GM18867 (cell line): ENCODE data around the gene NFIB.

Experiments
- ATAC-seq: cut with Tn5 transposase; IDR thresholded peaks from one replicate; pipeline ENCODE4 v1.9.1; 2021; ENCODE audit warnings: mild to moderate bottlenecking, moderate library complexity; ENCODE audit not compliant: unreplicated experiment

Gene NFIB

GRCh38 chr9:14158916-14159315 lies 155.0 kb downstream of the NFIB start:
- no peak for ATAC-seq

- ATAC-seq: no peak
Measured at GRCh38 chr9:14158136-14158813, 155.7 kb downstream of the NFIB start.

GRCh38 chr9:14157191-14157590 lies 156.8 kb downstream of the NFIB start:
- no peak for ATAC-seq

- ATAC-seq: peak; percentile 98
Measured at GRCh38 chr9:14156046-14156445, 157.9 kb downstream of the NFIB start.

- no peak for ATAC-seq
Measured at GRCh38 chr9:14155237-14155636, 158.7 kb downstream of the NFIB start.

DNA sequence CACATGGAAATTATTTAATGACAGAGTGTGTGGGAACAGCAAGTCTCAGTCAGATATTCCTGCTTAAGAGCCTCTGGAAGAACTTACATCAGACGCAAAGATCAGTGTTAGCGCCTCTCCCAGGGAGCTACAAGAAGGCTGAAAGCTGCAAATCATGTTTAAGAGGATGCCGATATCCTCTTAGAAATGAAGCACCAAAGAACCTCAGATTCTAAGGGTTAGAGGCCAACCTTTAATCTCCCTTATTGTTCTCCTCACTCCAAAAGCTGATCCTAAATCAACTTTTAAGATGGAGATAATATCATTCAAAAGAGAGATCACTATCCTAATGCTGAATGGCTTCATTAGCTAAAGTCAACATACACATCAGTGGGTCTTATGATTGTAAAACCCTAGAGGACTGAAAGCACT lies 160.6 kb downstream of the NFIB start:
- ATAC-seq: no peak

GRCh38 chr9:14151451-14151850 lies 162.5 kb downstream of the NFIB start:
- ATAC-seq: no peak

GRCh38 chr9:14148501-14149103 lies 165.3 kb downstream of the NFIB start:
- ATAC-seq: no peak

DNA sequence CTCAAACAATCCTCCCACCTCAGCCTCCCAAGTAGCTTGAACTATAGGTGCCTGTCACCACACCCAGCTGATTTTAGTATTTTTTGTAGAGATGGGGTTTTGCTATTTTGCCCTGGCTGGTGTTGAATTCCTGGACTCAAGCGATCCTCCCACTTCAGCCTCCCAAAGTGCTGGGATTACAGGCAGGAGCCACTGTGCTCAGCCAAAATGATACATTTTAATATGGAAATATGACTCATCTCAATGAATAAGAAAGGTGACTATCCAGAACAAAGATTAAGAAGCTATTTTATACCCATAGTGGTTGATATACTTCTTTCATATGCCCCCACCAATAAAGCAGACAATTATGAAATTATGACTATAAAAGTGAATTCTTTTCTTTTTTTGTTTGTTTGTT lies 166.2 kb downstream of the NFIB start:
- no peak for ATAC-seq

DNA sequence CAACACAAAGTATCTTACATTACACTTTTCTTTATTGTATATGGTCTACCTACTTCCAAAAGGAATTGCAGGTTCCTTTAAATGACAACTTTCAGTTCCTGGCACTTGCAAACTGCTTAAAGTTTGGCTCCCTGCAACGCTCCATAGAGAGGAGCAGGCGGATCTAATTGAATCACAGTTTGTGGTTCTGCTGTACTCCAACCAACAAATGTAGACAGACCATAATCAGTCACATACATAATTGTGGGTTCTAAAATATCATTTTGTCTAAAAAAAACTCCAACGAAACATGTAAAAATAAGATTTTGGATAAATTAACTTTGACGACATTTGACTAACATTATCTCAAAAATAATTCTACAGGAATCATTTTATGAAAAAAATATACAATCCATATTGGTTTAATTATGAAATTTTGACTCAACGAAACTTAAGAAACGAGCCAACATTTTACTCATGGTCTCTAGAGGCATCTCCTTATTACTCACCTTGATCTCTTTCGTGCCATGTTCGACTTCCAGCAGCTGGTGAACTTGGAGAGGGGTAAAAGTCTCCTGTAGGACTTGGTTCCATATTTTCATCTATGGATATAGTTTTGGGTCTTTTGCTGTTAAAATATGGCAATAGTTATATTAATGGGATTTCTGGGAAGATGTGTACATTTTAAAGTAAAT lies 167.6 kb downstream of the NFIB start:
- ATAC-seq: no peak

DNA sequence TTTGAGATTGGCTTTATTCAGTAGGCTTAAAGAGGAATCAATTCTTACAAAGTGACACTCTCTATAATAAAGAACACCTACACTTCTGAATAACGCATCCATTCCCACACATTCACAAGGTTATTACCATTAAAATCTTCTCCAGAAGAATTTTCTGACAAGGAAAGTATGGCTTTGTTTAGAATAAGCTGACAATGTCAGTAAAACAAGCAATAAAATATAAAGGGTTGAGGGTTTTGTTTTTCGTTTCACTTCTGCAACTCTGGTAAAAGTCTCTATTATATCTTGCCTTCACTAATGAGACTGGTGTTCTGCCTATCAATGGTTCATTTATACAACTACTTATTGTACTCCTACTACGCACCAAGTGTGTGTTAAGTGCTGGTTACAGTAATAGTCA lies 169.7 kb downstream of the NFIB start:
- ATAC-seq: no peak

DNA sequence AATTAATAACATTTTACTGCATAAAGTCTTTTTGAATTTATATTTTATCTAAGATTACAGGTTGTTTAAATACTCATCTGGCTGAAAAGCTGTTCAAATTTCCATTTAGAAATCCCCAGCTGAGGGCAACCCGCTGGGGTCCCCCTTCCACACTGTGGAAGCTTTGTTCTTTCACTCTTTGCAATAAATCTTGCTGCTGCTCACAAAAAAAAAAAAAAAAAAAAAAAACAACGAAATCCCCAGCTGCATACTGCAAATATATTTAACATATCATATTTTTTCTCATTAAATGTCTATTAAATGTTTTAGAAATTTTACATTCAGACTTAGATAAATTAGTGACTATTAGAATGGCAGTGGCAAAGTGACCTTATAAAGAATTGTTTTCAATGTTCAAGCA lies 172.2 kb downstream of the NFIB start:
- ATAC-seq: no peak

DNA sequence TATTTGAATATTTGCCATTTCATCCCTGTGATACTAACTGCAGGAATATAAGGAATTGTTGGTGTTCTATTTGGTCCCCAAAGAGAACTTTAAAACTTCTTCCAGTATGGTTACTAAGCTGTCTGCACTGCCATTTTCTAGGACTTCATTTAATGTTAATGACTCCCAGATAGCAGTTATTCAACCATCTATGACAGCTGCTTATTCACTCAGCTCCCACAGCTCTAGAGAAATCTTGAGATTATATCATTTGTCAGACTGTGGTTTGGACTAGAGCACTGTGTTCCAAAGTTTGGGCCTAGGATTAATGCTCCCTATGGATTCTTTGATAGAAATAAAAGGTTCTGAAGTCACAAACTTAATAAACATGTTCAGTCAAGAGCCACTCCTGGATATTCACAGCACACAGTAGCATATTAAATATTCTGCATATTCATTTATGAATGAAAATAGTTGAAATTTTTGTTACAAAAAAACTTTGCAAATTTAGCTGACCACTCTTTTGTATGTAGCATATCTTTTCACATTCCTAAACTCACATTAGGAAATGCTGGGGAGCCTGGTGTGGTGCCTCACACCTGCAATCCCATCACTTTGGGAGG lies 173.7 kb downstream of the NFIB start:
- no peak for ATAC-seq

DNA sequence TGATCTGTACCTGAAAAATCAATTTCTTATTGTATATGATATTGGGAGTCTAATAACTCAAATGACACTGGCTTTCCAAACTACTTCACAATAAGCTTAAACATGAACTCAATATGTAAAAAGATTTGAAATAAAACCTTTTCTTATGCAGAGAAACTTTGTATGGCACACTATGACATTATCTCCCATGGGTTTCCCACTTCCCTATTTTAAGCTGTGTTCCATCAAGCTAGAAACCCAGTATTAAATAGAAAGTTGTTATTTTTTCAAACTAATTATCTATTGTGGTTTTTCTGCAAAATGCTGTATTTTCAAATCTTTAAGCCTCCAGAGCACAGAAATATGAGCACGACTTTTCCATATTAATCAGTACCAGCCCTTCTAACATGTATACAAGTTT lies 174.7 kb downstream of the NFIB start:
- no peak for ATAC-seq

DNA sequence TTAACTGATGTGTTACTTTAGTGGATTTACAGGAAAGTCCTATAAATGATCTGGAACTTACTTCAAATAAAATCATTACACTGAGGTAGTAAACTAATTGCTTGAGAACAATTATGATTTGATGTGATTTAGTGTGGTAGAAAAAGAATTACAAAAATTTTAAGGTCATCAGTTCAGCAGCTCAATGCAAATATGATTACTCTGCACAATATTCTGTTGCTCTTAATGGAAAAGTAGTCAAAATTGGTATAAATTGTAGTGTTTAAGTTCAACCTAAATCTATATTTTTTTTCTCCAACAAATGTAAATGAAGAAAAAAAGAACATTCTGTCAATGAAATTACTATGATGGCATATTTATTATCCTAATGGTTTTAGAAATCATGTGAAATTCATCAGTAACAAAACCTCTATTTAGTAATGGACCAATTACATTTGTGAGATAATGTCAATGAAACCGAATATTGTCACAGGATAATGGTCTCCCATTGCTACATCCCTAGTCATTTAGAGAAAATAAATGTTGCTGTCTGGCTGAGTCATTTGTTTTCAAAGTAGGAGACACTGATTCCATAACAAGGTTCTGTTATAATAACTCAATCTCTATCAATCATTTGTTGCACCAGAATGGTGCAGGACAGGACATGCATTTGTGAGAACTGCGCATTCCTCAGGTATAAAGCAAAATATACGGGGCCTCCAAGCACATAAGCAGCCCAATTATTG lies 177.1 kb downstream of the NFIB start:
- ATAC-seq: no peak

GRCh38 chr9:14136047-14136635 lies 177.8 kb downstream of the NFIB start:
- no peak for ATAC-seq

- ATAC-seq: no peak
Measured at GRCh38 chr9:14135421-14135820, 178.5 kb downstream of the NFIB start.

- ATAC-seq: no peak
Measured at GRCh38 chr9:14133394-14133793, 180.5 kb downstream of the NFIB start.

DNA sequence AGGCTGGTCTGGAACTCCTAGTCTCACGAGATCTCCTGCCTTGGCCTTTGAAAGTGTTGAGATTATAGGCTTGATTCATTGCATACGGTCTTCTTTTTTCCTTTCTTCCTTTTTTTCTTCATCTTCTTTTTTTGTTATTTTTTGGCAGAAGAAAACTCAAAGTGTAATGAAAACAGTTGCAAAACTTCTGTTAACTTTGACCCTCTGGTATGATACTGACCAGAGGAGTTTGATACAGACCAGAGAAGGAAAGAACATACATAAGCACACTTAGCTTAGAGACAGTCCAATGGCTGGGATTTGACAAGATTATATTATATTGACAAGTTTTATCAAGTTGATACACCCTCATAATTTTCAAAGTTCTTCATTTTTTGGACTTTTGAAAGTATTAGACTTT lies 181.2 kb downstream of the NFIB start:
- ATAC-seq: no peak

GRCh38 chr9:14131356-14132088 lies 182.4 kb downstream of the NFIB start:
- ATAC-seq: no peak
